Measurements from ENCODE around the gene OSBPL6. TPM values are rescaled to one million over a fixed set of nuclear protein-coding genes. Genes with fewer than 3 reads are reported as not detected.
"Not testable (repeated sequence)": the region's sequence is repeated elsewhere in the genome, so short reads cannot be mapped to it uniquely, and the experiment has no call there.

Gene OSBPL6
- total and polyA plus RNA-seq, 3 experiments from 2014 or later, result 0.33 to 1.6 (median 1.2) TPM

- Histone ChIP-seq H3K27me3 (ENCODE audit: insufficient read depth, low read length, poor library complexity, severe bottlenecking) (no peaks in the 10 kb centered on the region), H3K4me3 (ENCODE audit: low read length) (no peak overlapping the region), H3K36me3 (ENCODE audit: insufficient read depth, low read length) (no peaks in the 10 kb centered on the region), H3K4me1 (ENCODE audit: insufficient read depth, low read length) (no peaks in the 10 kb centered on the region), H3K9me3 (ENCODE audit: low read length) (no peaks in the 10 kb centered on the region), H3K27ac (ENCODE audit: low read depth, low read length) (no peak overlapping the region)
- Mint-ChIP-seq H3K36me3 (peaks cover 7 to 11% (median 11%) of the 10 kb centered on the region in 3 donors), H3K9me3 (peaks cover 0 to 7% (median 2%) of the 10 kb centered on the region in 5 donors), H3K27ac (peak overlapping the region in 1 of 8 donors; percentile 8), H3K4me1 (peaks cover 4 to 5% (median 5%) of the 10 kb centered on the region in 3 donors), H3K27me3 (peaks cover 0 to 2% of the 10 kb centered on the region in 2 donors), H3K4me3 (no peak overlapping the region)
- POLR2A ChIA-PET, result no interaction called here
- DNase-seq, result no peak
- CTCF ChIA-PET, result no interaction called here
Observed at GRCh38 chr2:178420463-178420999, 226.2 kb downstream of the OSBPL6 start.

- Mint-ChIP-seq H3K9me3 (peaks cover 2 to 12% (median 6%) of the 10 kb centered on the region in 5 donors), H3K4me3 (no peak overlapping the region), H3K27ac (no peak overlapping the region), H3K27me3 (no peaks in the 10 kb centered on the region), H3K4me1 (peaks cover 0 to 1% (median 0%) of the 10 kb centered on the region in 3 donors), H3K36me3 (peaks cover 16 to 27% (median 21%) of the 10 kb centered on the region in 3 donors)
- CTCF ChIA-PET, result interaction anchor here (1.0 kb wide), 1 partner anchor 8 kb away, joined by 6 read pairs; no protein-coding TSS in a partner anchor
- Histone ChIP-seq H3K27ac (ENCODE audit: low read depth, low read length) (no peak overlapping the region), H3K27me3 (ENCODE audit: insufficient read depth, low read length, poor library complexity, severe bottlenecking) (no peaks in the 10 kb centered on the region), H3K4me3 (ENCODE audit: low read length) (no peak overlapping the region), H3K36me3 (ENCODE audit: insufficient read depth, low read length) (no peaks in the 10 kb centered on the region), H3K9me3 (ENCODE audit: low read length) (no peaks in the 10 kb centered on the region), H3K4me1 (ENCODE audit: insufficient read depth, low read length) (no peaks in the 10 kb centered on the region)
- POLR2A ChIA-PET, result no interaction called here
- no peak for DNase-seq
Observed at GRCh38 chr2:178422097-178422496, 227.8 kb downstream of the OSBPL6 start.

GRCh38 chr2:178423746-178424145, 229.4 kb downstream of the OSBPL6 start:
- POLR2A ChIA-PET, result not testable (repeated sequence)
- peaks cover 21 to 34% (median 33%) of the 10 kb centered on the region in 3 donors for H3K36me3 Mint-ChIP-seq

GRCh38 chr2:178425255-178425827, 231.0 kb downstream of the OSBPL6 start:
- no peaks in the 10 kb centered on the region for H3K9me3 ChIP-seq (ENCODE audit: low read length)
- H3K4me3 ChIP-seq (ENCODE audit: low read length), result no peak overlapping the region
- peaks cover 2 to 12% (median 6%) of the 10 kb centered on the region in 5 donors for H3K9me3 Mint-ChIP-seq
- peak overlapping the region in 1 of 8 donors; percentile 17 for H3K27ac Mint-ChIP-seq
- CTCF ChIA-PET, result interaction anchor here (0.6 to 1.2 kb wide), 2 partner anchors 11 to 1982 kb away, joined by 3 to 4 read pairs; no protein-coding TSS in a partner anchor
- peaks cover 26 to 43% (median 37%) of the 10 kb centered on the region in 3 donors for H3K36me3 Mint-ChIP-seq
- POLR2A ChIA-PET, result no interaction called here
- H3K27me3 Mint-ChIP-seq, result no peaks in the 10 kb centered on the region
- no peaks in the 10 kb centered on the region for H3K27me3 ChIP-seq (ENCODE audit: insufficient read depth, low read length, poor library complexity, severe bottlenecking)
- H3K27ac ChIP-seq (ENCODE audit: low read depth, low read length), result no peak overlapping the region
- no peaks in the 10 kb centered on the region for H3K36me3 ChIP-seq (ENCODE audit: insufficient read depth, low read length)
- H3K4me1 Mint-ChIP-seq, result peaks cover 0 to 1% (median 0%) of the 10 kb centered on the region in 3 donors
- H3K4me1 ChIP-seq (ENCODE audit: insufficient read depth, low read length), result no peaks in the 10 kb centered on the region
- no peak overlapping the region for H3K4me3 Mint-ChIP-seq
- DNase-seq, result no peak

More at GRCh38 chr2:178423746-178424145, 229.4 kb downstream of the OSBPL6 start:
- H3K9me3 ChIP-seq (ENCODE audit: low read length); H3K27me3 ChIP-seq (ENCODE audit: insufficient read depth, low read length, poor library complexity, severe bottlenecking); H3K4me3 Mint-ChIP-seq; H3K27ac ChIP-seq (ENCODE audit: low read depth, low read length); DNase-seq; H3K27me3 Mint-ChIP-seq; H3K36me3 ChIP-seq (ENCODE audit: insufficient read depth, low read length); H3K4me1 Mint-ChIP-seq; H3K4me1 ChIP-seq (ENCODE audit: insufficient read depth, low read length); H3K4me3 ChIP-seq (ENCODE audit: low read length): not testable (repeated sequence)
- CTCF ChIA-PET, result interaction anchor here (0.9 kb wide), 1 partner anchor 9 kb away, joined by 3 read pairs; no protein-coding TSS in a partner anchor
- Mint-ChIP-seq H3K27ac (peak overlapping the region in 1 of 8 donors; percentile 50), H3K9me3 (peaks cover 2 to 12% (median 6%) of the 10 kb centered on the region in 5 donors)

- Mint-ChIP-seq H3K27ac (no peak overlapping the region), H3K36me3 (peaks cover 29 to 53% (median 37%) of the 10 kb centered on the region in 3 donors), H3K4me3 (no peak overlapping the region), H3K9me3 (peaks cover 2 to 12% (median 6%) of the 10 kb centered on the region in 5 donors), H3K27me3 (no peaks in the 10 kb centered on the region), H3K4me1 (peaks cover 0 to 1% (median 0%) of the 10 kb centered on the region in 3 donors)
- Histone ChIP-seq H3K36me3 (ENCODE audit: insufficient read depth, low read length) (no peaks in the 10 kb centered on the region), H3K27me3 (ENCODE audit: insufficient read depth, low read length, poor library complexity, severe bottlenecking) (no peaks in the 10 kb centered on the region), H3K4me1 (ENCODE audit: insufficient read depth, low read length) (no peaks in the 10 kb centered on the region), H3K27ac (ENCODE audit: low read depth, low read length) (no peak overlapping the region), H3K4me3 (ENCODE audit: low read length) (no peak overlapping the region), H3K9me3 (ENCODE audit: low read length) (no peaks in the 10 kb centered on the region)
- no peak for DNase-seq
- CTCF ChIA-PET, result interaction anchor here (1.2 kb wide), 1 partner anchor 12 kb away, joined by 4 read pairs; no protein-coding TSS in a partner anchor
- POLR2A ChIA-PET, result no interaction called here
Observed at GRCh38 chr2:178426388-178426787, 232.1 kb downstream of the OSBPL6 start.

- Histone ChIP-seq H3K27ac (ENCODE audit: low read depth, low read length) (no peak overlapping the region), H3K27me3 (ENCODE audit: insufficient read depth, low read length, poor library complexity, severe bottlenecking) (no peaks in the 10 kb centered on the region), H3K4me1 (ENCODE audit: insufficient read depth, low read length) (no peaks in the 10 kb centered on the region), H3K36me3 (ENCODE audit: insufficient read depth, low read length) (no peaks in the 10 kb centered on the region), H3K4me3 (ENCODE audit: low read length) (no peak overlapping the region), H3K9me3 (ENCODE audit: low read length) (no peaks in the 10 kb centered on the region)
- ChIA-PET POLR2A (no interaction called here), CTCF (no interaction called here)
- peaks cover 29 to 63% (median 37%) of the 10 kb centered on the region in 3 donors for H3K36me3 Mint-ChIP-seq
- H3K9me3 Mint-ChIP-seq, result peaks cover 2 to 12% (median 6%) of the 10 kb centered on the region in 5 donors
- H3K27me3 Mint-ChIP-seq, result no peaks in the 10 kb centered on the region
- peaks cover 0 to 1% (median 0%) of the 10 kb centered on the region in 3 donors for H3K4me1 Mint-ChIP-seq
- H3K27ac Mint-ChIP-seq, result no peak overlapping the region
- H3K4me3 Mint-ChIP-seq, result no peak overlapping the region
- no peak for DNase-seq
Observed at GRCh38 chr2:178427458-178427857, 233.1 kb downstream of the OSBPL6 start.

- ChIA-PET POLR2A (no interaction called here), CTCF (interaction anchor here (0.8 to 1.7 kb wide), 2 partner anchors 14 to 16 kb away, joined by 3 to 7 read pairs; no protein-coding TSS in a partner anchor)
- Mint-ChIP-seq H3K36me3 (peaks cover 29 to 73% (median 37%) of the 10 kb centered on the region in 3 donors), H3K27me3 (no peaks in the 10 kb centered on the region), H3K9me3 (peaks cover 2 to 12% (median 6%) of the 10 kb centered on the region in 5 donors), H3K4me1 (peaks cover 0 to 1% (median 0%) of the 10 kb centered on the region in 3 donors), H3K4me3 (no peak overlapping the region), H3K27ac (peak overlapping the region in 1 of 8 donors; percentile 52)
- H3K9me3 ChIP-seq (ENCODE audit: low read length), result no peaks in the 10 kb centered on the region
- peaks cover 2% of the 10 kb centered on the region for H3K36me3 ChIP-seq (ENCODE audit: insufficient read depth, low read length)
- no peaks in the 10 kb centered on the region for H3K27me3 ChIP-seq (ENCODE audit: insufficient read depth, low read length, poor library complexity, severe bottlenecking)
- no peak overlapping the region for H3K4me3 ChIP-seq (ENCODE audit: low read length)
- no peaks in the 10 kb centered on the region for H3K4me1 ChIP-seq (ENCODE audit: insufficient read depth, low read length)
- no peak overlapping the region for H3K27ac ChIP-seq (ENCODE audit: low read depth, low read length)
- no peak for DNase-seq
Observed at GRCh38 chr2:178428396-178428806, 234.1 kb downstream of the OSBPL6 start.

- Histone ChIP-seq H3K27ac (ENCODE audit: low read depth, low read length) (no peak overlapping the region), H3K27me3 (ENCODE audit: insufficient read depth, low read length, poor library complexity, severe bottlenecking) (no peaks in the 10 kb centered on the region), H3K4me3 (ENCODE audit: low read length) (no peak overlapping the region), H3K9me3 (ENCODE audit: low read length) (no peaks in the 10 kb centered on the region), H3K4me1 (ENCODE audit: insufficient read depth, low read length) (no peaks in the 10 kb centered on the region), H3K36me3 (ENCODE audit: insufficient read depth, low read length) (peaks cover 10% of the 10 kb centered on the region)
- peaks cover 30 to 80% (median 35%) of the 10 kb centered on the region in 3 donors for H3K36me3 Mint-ChIP-seq
- H3K27me3 Mint-ChIP-seq, result no peaks in the 10 kb centered on the region
- H3K4me3 Mint-ChIP-seq, result no peak overlapping the region
- ChIA-PET POLR2A (no interaction called here), CTCF (interaction anchor here (1.7 kb wide), 1 partner anchor 15 kb away, joined by 7 read pairs; no protein-coding TSS in a partner anchor)
- H3K9me3 Mint-ChIP-seq, result peaks cover 2 to 12% (median 6%) of the 10 kb centered on the region in 5 donors
- H3K4me1 Mint-ChIP-seq, result peaks cover 0 to 1% (median 0%) of the 10 kb centered on the region in 3 donors
- peak overlapping the region in 1 of 8 donors; percentile 44 for H3K27ac Mint-ChIP-seq
- no peak for DNase-seq
Observed at GRCh38 chr2:178429336-178429735, 235.0 kb downstream of the OSBPL6 start.
